Measurements from ENCODE around the gene PHF13. TPM values are rescaled to one million over a fixed set of nuclear protein-coding genes. Genes with fewer than 3 reads are reported as not detected.

PHF13 gene
- total and polyA plus RNA-seq, 2 of the 4 experiments (the other 2 are of a cell fraction) = 7.3 to 9.8 TPM

GRCh38 chr1:6645018-6645417 is 31.5 kb downstream of the PHF13 start:
- dilution Hi-C loops (cut with HindIII; ENCODE audit: low sequenced_read_pairs, unreplicated experiment) = no loop called here
- WGBS, 2 experiments (ENCODE audit: extremely low coverage in 2 of 2, insufficient read length in 1 of 2) = 91% methylated on average over 3 of the region's 7 CpGs; no CpG with 5 or more reads in 1 of the 2 experiments

More at GRCh38 chr1:6645018-6645417, 31.5 kb downstream of the PHF13 start:
- Histone ChIP-seq H2BK5ac (ENCODE audit: low read depth, low read length, poor library complexity, severe bottlenecking) (no peak overlapping the region), H4K20me1 (ENCODE audit: insufficient read depth, low read length) (0 out of 2 replicates have a peak, but pooled peaks cover 4% of the 10 kb centered on the region), H2BK15ac (ENCODE audit: low read depth, low read length) (no peak overlapping the region), H2AK5ac (ENCODE audit: low read depth, low read length) (no peak overlapping the region), H4K8ac (ENCODE audit: low read depth in 2 of 2, low read length in 2 of 2) (no peak overlapping the region), H3K9ac (ENCODE audit: low read depth, low read length) (no peak overlapping the region), H4K91ac (ENCODE audit: insufficient read depth, low read depth, low read length) (no peak overlapping the region), H3K79me1 (ENCODE audit: low read depth in 1 of 2, low read length in 2 of 2) (no peaks in the 10 kb centered on the region), H3K18ac (ENCODE audit: low read depth, low read length) (no peak overlapping the region), H2AK9ac (replicated peaks; ENCODE audit: low read depth, low read length, poor library complexity) (no peak overlapping the region), H2AFZ (replicated peaks; ENCODE audit: low read length, poor library complexity) (no peak overlapping the region), H2BK120ac (ENCODE audit: low read depth, low read length) (no peak overlapping the region), H3K36me3 (ENCODE audit: control insufficient read depth, insufficient read depth, low read length) (peaks cover 32% of the 10 kb centered on the region), H3K9me1 (ENCODE audit: insufficient read depth, low read length) (no peaks in the 10 kb centered on the region; the same call in 1 of the 2 replicates), H3K4ac (ENCODE audit: low read depth, low read length) (no peak overlapping the region), H3K4me2 (ENCODE audit: low read depth, low read length) (no peak overlapping the region), H2BK20ac (ENCODE audit: low read depth, low read length) (no peak overlapping the region), H3K4me1 (ENCODE audit: control insufficient read depth, insufficient read depth, low read length) (no peaks in the 10 kb centered on the region), H3K4me3 (ENCODE audit: insufficient read depth, low read depth, low read length) (no peak overlapping the region), H3K14ac (replicated peaks; ENCODE audit: low read depth, low read length) (no peak overlapping the region), H3K27ac (ENCODE audit: insufficient read depth, low read length) (no peak overlapping the region), H3K9me3 (ENCODE audit: control insufficient read depth, insufficient read depth, low read length) (no peaks in the 10 kb centered on the region), H3K23ac (ENCODE audit: low read depth, low read length) (no peak overlapping the region), H3K27me3 (ENCODE audit: control insufficient read depth, insufficient read depth, low read length) (no peaks in the 10 kb centered on the region), H4K5ac (ENCODE audit: low read depth, low read length) (no peak overlapping the region), H3K56ac (ENCODE audit: extremely low read depth, insufficient read depth, low read length) (no peak overlapping the region)
- ChIA-PET CTCF (interaction anchor here (0.6 kb wide), 1 partner anchor 75 kb away, joined by 6 read pairs; no protein-coding TSS in a partner anchor), POLR2A (ENCODE audit: unreplicated experiment) (no interaction called here)
- ATAC-seq (ENCODE audit: low read depth) (no peak), DNase-seq (no peak)
- in situ Hi-C loops (cut with MboI; ENCODE audit: low sequenced_read_pairs) (loop anchor here (10.0 kb wide), 1 partner anchor 150 kb away; the partner anchor contains the start of gene PLEKHG5), intact Hi-C loops (cut with micrococcal nuclease) (no loop called here)
- no TSS peak for BruUV-seq (replicated peaks)
- no peak for TF ChIP-seq CTCF (conservative IDR thresholded peaks at IDR 0.05; ENCODE audit: low read depth, low read length)
- TF ChIP-seq NFE2L2 (IDR thresholded peaks at IDR 0.05; ENCODE audit: low read depth, low read length) = no peak
- no peak for TF ChIP-seq RCOR1 (IDR thresholded peaks at IDR 0.05; ENCODE audit: insufficient replicate concordance, low read length)
- no peak for TF ChIP-seq POLR2A (IDR thresholded peaks at IDR 0.05; ENCODE audit: low read depth, low read length)
- no peak for TF ChIP-seq RFX5 (IDR thresholded peaks at IDR 0.05; ENCODE audit: low read depth, low read length)
- TF ChIP-seq CEBPB (IDR thresholded peaks at IDR 0.05; ENCODE audit: low read depth, low read length) = no peak
- no peak for TF ChIP-seq FOS (IDR thresholded peaks at IDR 0.05; ENCODE audit: low read depth, low read length)
- no peak for TF ChIP-seq MXI1 (IDR thresholded peaks at IDR 0.05; ENCODE audit: borderline replicate concordance, low read depth, low read length)
- TF ChIP-seq MAZ (IDR thresholded peaks at IDR 0.05; ENCODE audit: borderline replicate concordance, low read depth, low read length) = no peak
- no peak for TF ChIP-seq BHLHE40 (IDR thresholded peaks at IDR 0.05; ENCODE audit: low read depth, low read length)
- no peak for TF ChIP-seq SMC3 (IDR thresholded peaks at IDR 0.05; ENCODE audit: low read depth, low read length)
- TF ChIP-seq RAD21 (IDR thresholded peaks at IDR 0.05; ENCODE audit: low read length) = no peak
- no peak for TF ChIP-seq ELK1 (IDR thresholded peaks at IDR 0.05; ENCODE audit: borderline replicate concordance, low read depth, low read length)
- no peak for TF ChIP-seq MAFK (IDR thresholded peaks at IDR 0.05; ENCODE audit: low read depth, low read length)
